H1 (cell line): ENCODE measurements around the gene ADAMTS6. TPM values are rescaled to one million over a fixed set of nuclear protein-coding genes. Genes with fewer than 3 reads are reported as not detected.

Experiments
- CREB1 ChIP-seq: IDR thresholded peaks from 2 replicates; pipeline ENCODE4 v1.6.1; 2012; ENCODE audit warnings: inconsistent platforms
- polyA plus RNA-seq, 7 experiments: library from polyadenylated mRNA; depleted of rRNA in 3 of 7; stranded (reverse) in 5 of 7; unstranded in 2 of 7; fragments of >200 nt in 5 of 7; fragments of 200-250 nt in 2 of 7; gene quantifications; 1 replicate in 5 of 7; 2 replicates in 1 of 7; 4 replicates in 1 of 7; pipeline versions ENCODE4 v1.2.1 to v1.2.3, GENCODE V29; 2011 to 2013; ENCODE audit warnings: missing spikeins in 2 of 7, mixed read lengths in 2 of 7
- total RNA-seq: library from RNA; stranded (reverse); fragmentation: NEBNext Ultra II Directional; extraction: Animal tissue kit (Norgen Biotek cat#: 25700); gene quantifications from 2 replicates; pipeline ENCODE4 v1.2.1, GENCODE V29; 2021
- TF ChIP-seq, protein P1 (sequence below): IDR thresholded peaks from 2 replicates; pipeline ENCODE4 v1.6.1; 2011; ENCODE audit warnings: low read depth, mild to moderate bottlenecking, low read length; ENCODE audit not compliant: insufficient read depth

Gene ADAMTS6
- total and polyA plus RNA-seq, 2 of the 8 experiments (the other 6 are each of a cell fraction or from before 2014, with no cell fraction given), result 0.74 to 2.4 TPM

DNA sequence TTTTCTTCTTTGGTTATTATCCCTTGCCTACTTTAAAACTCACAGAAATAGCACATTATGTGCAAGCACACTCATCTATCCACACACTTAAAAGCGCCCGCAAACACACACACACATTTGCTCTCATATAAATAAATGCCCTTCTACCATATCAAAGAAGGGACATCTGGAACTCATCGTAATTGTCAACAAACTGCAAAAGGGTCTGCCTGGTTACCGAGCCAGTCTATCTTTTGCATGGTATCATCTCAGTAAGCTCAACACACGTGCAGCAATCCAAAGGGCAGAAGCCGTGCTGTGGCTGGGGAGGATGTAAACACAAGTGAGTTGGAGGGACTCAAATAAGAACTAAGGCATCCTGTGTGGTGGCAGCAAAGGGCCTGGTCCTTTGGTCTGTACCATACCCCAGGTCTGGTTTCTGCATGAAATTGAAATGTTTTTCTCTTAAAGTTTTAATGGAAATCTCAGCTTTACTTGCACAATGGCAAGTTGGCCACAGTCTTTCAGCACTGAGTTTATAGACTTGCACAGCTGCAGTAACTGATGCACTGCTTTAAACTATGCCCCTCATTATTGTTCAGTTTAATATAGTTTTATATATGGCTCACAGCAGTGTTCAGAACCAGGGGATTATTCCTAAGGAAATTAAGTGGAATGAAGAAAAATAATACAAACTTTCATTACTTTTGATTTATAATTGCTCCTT lies 331.0 kb downstream of the ADAMTS6 start (continued):
- TF ChIP-seq, protein P1, sequence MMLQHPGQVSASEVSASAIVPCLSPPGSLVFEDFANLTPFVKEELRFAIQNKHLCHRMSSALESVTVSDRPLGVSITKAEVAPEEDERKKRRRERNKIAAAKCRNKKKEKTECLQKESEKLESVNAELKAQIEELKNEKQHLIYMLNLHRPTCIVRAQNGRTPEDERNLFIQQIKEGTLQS, result no peak
- no peak for TF ChIP-seq CREB1
